K562 (cell line): ENCODE data around the gene KLHDC2. TPM values are rescaled to one million over a fixed set of nuclear protein-coding genes. Genes with fewer than 3 reads are reported as not detected.

Experiments
- ARID1B ChIP-seq: fragments of 450-650 bp; IDR thresholded peaks from 2 replicates; pipeline ENCODE4 v1.6.1; 2016; ENCODE audit warnings: antibody characterized with exemption, mild to moderate bottlenecking, inconsistent platforms
- FOXK1 ChIP-seq: sonication (generic); formaldehyde crosslinking; IDR thresholded peaks from 2 replicates; pipeline ENCODE4 v1.8.0; 2022; ENCODE audit warnings: missing genetic modification reagents, mild to moderate bottlenecking, borderline replicate concordance
- HSF4 ChIP-seq: fragments of 250-450 bp; sonication (Bioruptor Pico); IDR thresholded peaks from 2 replicates; pipeline ENCODE4 v2.1.2; 2022; ENCODE audit warnings: mild to moderate bottlenecking, moderate library complexity, borderline replicate concordance
- MAFF ChIP-seq: IDR thresholded peaks from 2 replicates; pipeline ENCODE4 v1.6.1; 2012; ENCODE audit warnings: low read length, improper control_type of control experiment
- MAFG ChIP-seq: fragments of 450-650 bp; conservative IDR thresholded peaks from 2 replicates; pipeline ENCODE4 v1.6.1; 2016; ENCODE audit warnings: missing genetic modification characterization, missing compliant biosample characterization
- NFE2L1 ChIP-seq: fragments of 450-650 bp; IDR thresholded peaks from 2 replicates; pipeline ENCODE4 v1.6.1; 2016; ENCODE audit warnings: missing genetic modification characterization, low read depth, mild to moderate bottlenecking, missing compliant biosample characterization, moderate library complexity, borderline replicate concordance
- NONO ChIP-seq, 2 experiments: fragments of 200-400 bp in 1 of 2; fragments of 450-650 bp in 1 of 2; formaldehyde crosslinking in 1 of 2; IDR thresholded peaks; 2 replicates each; pipeline ENCODE4 v1.6.1; 2017; ENCODE audit warnings: low read depth in 2 of 2, mild to moderate bottlenecking in 2 of 2, moderate library complexity in 2 of 2, low read length in 1 of 2
- ZNF316 ChIP-seq: fragments of 450-650 bp; IDR thresholded peaks from 2 replicates; pipeline ENCODE4 v1.6.1; 2016
- ZNF445 ChIP-seq: fragments of 250-450 bp; sonication (Bioruptor Pico); IDR thresholded peaks from 2 replicates; pipeline ENCODE4 v1.4.0; 2020; ENCODE audit warnings: low read depth, mild to moderate bottlenecking, moderate library complexity
- ZNF830 ChIP-seq: fragments of 250-450 bp; sonication (Bioruptor Pico); IDR thresholded peaks from 2 replicates; pipeline ENCODE4 v1.5.0; 2021; ENCODE audit warnings: mild to moderate bottlenecking
- polyA plus RNA-seq, 8 experiments: library from polyadenylated mRNA; depleted of rRNA in 4 of 8; stranded (reverse) in 5 of 8; unstranded in 3 of 8; fragments of >200 nt; fragmentation: Nextera tagmentation in 2 of 8; fragmentation: Illumina TruSeq in 1 of 8; extraction: Ambion mirVana in 2 of 8; extraction: Trizol in 1 of 8; gene quantifications; 2 replicates each; pipeline versions ENCODE4 v1.2.1 to v1.2.3, GENCODE V29; 2011 to 2014; ENCODE audit warnings: inconsistent platforms in 1 of 8, missing spikeins in 1 of 8
- total RNA-seq, 7 experiments: library from RNA; depleted of rRNA in 6 of 7; stranded (reverse); fragments of >200 nt in 6 of 7; fragmentation: Illumina TruSeq in 2 of 7; extraction: Trizol in 2 of 7; gene quantifications; 2 replicates each; pipeline versions ENCODE4 v1.2.1 to v1.2.3, GENCODE V29; 2011 to 2021; ENCODE audit warnings: low replicate concordance in 1 of 7
- TF ChIP-seq, protein P1 (sequence below): fragments of 450-650 bp; formaldehyde crosslinking; conservative IDR thresholded peaks from 2 replicates; pipeline ENCODE4 v1.4.0; 2022; ENCODE audit warnings: mild to moderate bottlenecking, missing genetic modification characterization

Gene KLHDC2
- total and polyA plus RNA-seq, 9 of the 15 experiments (the other 6 are each of a cell fraction or from before 2014, with no cell fraction given): 6.3 to 41.7 (median 20.0) TPM

GRCh38 chr14:49755378-49755777, 12.6 kb upstream of the KLHDC2 start (continued):
- TF ChIP-seq, protein P1, sequence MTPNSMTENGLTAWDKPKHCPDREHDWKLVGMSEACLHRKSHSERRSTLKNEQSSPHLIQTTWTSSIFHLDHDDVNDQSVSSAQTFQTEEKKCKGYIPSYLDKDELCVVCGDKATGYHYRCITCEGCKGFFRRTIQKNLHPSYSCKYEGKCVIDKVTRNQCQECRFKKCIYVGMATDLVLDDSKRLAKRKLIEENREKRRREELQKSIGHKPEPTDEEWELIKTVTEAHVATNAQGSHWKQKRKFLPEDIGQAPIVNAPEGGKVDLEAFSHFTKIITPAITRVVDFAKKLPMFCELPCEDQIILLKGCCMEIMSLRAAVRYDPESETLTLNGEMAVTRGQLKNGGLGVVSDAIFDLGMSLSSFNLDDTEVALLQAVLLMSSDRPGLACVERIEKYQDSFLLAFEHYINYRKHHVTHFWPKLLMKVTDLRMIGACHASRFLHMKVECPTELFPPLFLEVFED (CRISPR knock-in tag): no peak
- TF ChIP-seq ZNF316 (peak; percentile 87), NFE2L1 (tag) (peak; percentile 65; the same call in 1 of the 2 replicates), ARID1B (peak; percentile 45; the same call in 1 of the 2 replicates), ZNF830 (no peak), ZNF445 (no peak), MAFG (tag) (peak; percentile 89), FOXK1 (no peak), MAFF (peak; percentile 62; the same call in 1 of the 2 replicates), NONO (IDR thresholded peaks at IDR 0.05; ENCODE audit: low read depth in 2 of 2, low read length in 1 of 2) (no peak), HSF4 (CRISPR knock-in tag) (no peak)
